ENCODE data around the gene BCAS1.
"Not testable (repeated sequence)": the region's sequence is repeated elsewhere in the genome, so short reads cannot be mapped to it uniquely, and the experiment has no call there.

BCAS1 gene

DNA sequence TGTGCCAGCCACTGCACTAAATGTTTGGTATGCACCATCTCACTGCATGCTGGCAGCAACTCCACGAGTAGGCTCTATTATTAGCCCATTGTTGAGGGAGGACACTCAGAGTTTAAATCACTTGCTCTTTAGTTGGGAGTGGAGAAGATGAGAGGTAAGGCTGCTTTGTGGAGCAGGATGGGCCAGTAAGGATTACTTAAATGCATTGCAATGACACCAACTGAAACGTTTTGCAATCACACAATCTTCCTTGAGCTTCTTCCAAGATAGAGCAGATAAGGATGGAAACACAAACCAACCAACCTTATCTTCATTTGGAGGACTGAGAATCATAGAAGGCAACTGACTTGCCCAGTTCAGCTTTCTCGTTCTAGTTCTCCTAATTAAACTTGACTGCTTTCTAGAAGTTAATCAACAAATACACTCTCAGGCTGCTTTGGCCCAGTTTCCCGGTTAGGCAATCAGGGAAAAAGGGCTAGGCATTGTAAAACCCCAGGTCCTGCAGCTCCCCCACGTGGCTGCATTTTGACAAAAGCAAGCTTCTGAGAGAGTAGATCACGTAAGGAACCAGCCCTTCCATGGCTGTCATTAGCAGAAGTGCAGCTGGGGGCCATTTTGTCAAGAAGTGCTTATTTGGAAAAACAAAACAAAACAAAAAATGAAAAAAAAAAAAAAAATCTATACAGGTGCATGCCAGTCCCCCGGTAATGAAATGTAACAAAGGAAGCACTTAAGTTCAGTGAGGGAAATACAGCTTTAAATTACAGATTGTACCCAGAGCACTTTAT lies 130.6 kb downstream of the BCAS1 start:
- peak; percentile 70 to 78 for DNase-seq

DNA sequence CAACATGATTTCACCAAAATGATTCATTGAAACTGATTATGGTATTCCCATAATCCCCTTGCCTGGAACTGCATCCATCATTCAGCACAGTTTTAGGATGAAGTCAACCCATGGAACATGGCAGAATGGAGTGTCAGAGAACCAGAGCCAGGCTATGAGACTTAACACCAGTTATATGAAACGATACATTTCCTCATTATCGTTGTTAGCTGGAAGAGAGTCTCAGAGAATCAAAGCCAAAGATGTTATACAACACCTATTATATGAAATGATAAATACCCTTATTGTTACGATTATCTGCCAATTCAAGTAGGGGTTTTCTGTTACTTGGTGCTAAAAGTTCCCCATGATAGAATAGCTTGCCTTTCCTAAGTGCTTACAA lies 131.2 kb downstream of the BCAS1 start:
- DNase-seq: no peak

DNA sequence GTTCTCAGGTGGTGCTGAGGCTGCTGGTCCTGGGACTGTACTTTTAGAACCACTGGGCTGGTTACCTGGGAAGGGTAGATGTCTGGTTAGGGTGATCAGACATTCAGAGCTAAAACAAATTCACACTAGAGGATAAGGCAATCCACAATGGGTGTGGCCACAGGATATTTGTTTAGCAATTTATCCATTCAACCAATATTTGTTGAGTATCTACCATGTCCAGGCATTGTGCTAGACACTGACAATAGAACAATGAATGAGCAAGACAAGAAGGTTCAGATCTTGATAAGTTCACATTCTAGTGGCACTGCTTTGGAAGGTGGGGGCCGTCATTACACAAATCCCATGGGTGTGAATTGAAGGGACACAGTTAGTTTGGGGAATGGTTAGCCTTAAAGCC lies 131.7 kb downstream of the BCAS1 start:
- DNase-seq: no peak

DNA sequence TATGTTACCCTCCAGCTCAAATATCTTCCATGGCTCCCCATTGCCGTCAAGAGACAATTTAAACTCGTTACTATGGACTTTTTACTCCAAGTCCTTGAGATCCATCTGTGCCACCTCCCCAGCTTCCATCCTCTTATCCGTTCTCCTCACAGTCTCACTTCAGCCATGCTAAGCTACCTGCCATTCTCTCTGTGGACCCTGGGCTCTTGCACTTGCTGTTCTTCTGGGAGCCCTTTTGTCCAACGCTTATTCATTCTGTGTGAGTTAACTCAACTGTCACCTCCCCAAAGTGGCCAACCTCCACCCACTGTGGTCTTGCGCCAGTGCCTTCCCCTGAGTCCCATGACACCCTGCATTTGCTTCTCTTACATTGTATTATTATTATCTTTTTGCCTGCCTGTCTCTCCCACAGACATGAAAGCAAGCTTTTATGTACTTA lies 132.4 kb downstream of the BCAS1 start:
- DNase-seq: no peak

DNA sequence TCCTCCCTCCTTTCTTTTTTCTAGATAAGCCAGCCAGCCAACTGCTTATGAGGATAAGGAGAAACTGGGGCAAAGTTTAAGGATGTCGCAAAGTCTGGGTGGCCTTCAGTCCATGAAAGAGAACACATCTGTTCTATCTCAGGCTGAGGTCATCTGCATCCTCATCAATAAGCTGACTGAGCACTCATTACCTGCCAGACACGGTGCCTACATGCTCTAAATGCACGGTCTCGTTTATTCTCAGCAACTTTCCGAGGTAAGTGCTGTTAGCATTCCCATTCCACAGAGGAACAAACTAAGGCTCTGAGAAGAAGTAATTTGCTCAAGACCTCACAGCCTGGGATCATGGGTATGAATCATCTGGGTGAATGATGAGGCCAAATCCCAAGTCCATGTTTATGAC lies 133.1 kb downstream of the BCAS1 start:
- no peak for DNase-seq

DNA sequence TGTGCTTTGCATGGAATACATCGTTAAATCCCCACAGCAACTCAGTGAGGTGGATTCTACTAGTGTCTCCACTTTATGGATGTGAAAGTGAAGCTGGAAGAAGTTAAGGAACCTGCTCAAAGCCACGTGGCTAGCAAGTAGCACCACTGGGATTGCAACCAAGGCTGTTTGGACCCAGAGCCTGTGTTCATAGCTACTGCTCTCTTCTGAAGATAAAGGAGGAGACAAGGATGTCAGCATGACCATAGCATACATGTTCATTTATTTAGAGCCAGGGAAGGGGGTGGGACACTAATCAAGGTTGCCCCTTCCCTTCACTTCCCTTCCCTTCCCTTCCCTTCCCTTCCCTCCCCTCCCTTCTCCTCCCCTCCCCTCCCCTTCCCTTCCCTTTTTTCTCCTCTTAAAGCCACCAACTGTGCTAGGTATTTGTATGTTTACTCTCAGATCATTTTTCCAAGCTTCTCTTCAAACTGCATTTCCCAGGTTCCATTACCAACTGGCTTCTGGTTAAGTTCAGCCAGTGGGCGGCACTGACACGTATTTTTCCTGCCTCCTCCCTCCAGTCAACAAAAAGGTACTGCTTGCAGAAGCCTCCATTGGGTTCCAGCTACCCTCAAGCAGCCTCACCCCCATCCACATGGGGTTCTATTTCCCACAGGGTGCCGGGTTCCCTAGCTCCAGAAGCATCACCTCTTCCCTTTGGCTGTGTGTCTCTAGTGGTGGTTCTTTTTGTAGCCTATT lies 134.9 kb downstream of the BCAS1 start:
- DNase-seq: no peak

DNA sequence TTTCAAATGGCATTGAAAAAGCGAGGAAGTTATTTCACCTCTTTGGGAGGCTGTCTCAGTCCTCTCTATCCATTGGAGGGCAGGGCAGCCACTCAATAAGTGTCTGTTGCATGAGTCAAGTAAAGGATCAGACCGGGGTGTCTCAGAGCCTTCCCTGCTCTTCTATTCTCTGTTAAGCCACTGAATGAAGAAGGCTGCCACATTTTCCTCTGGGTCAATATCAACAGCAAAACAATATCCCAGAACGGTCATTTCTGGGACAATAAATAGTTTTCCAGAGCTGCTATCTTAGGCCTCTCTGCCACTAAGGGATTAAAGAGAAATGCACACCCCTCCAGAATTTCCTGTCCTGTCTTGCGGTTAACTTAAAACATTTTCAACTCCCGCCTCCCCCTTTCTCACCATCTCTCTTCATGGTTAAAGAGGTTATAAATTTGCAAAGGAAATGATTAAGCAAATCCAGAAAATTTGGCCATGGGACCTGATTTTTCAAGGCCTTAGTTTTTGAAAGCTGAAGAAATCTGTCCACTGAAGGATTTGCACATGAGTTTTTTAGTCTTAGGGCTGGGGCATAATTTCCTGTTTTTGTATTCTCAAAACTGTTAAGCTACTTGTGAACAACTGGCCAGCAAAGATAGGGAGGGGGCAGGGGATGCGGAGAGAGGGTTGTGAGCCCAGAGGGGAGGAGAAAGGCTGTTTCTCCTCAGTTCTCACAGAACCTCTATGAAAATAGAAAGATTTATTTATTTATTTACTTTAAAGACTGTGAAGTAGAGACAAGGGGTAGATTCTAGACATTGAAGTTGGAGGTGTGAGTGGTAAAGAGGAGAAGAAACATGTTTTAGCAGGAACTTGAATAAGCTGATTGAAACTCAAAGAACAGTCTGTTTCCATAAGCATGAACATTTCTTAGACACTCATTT lies 135.7 kb downstream of the BCAS1 start:
- no peak for DNase-seq

DNA sequence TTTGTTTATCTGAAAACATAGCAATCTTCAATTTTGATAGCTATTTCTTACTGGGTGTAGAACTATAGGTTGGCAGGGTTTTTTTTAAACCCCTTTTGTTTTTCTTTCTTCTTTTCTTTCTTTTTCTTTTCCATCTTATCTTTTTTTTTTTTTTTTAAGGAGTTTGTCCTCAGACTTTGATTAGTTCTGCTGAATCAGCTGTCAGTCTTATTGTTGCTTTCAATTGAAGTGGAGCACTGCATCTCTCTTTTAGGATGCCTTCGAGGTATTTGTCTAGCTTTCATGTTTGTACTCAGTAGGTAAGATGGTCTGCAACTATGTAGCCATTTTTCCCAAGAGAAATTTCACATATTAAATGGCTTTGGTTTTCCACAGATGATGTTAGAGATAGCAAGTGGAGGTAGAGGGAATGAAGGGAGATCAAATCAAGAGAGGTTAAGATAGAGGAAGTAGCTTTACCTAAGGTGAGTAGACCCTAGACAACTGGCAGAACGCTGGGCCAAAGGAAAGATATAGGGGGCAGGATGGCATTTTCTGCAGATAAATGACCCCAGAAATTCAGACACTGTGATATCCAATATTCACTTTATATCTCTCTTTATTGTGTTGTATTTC lies 137.1 kb downstream of the BCAS1 start:
- DNase-seq: no peak

DNA sequence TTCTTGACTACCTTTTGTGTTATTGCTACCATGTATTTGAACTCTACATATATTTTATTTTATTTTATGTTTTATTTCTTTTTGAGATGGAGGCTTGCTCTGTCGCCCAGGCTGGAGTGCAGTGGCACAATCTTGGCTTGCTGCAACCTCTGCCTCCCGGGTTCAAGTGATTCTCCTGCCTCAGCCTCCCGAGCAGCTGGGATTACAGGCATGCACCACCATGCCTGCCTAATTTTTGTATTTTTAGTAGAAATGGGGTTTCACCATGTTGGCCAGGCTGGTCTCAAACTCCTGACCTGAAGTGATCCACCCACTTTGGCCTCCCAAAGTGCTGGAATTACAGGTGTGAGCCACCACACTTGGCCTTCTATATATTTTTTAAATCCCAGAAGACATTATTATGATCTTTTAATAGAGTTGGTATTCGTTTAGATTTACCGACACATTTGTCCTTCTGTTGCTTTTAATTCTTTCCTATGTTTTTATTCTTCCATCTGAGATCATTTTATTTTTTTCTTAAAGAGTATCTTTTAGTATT lies 137.7 kb downstream of the BCAS1 start:
- DNase-seq: not testable (repeated sequence)

DNA sequence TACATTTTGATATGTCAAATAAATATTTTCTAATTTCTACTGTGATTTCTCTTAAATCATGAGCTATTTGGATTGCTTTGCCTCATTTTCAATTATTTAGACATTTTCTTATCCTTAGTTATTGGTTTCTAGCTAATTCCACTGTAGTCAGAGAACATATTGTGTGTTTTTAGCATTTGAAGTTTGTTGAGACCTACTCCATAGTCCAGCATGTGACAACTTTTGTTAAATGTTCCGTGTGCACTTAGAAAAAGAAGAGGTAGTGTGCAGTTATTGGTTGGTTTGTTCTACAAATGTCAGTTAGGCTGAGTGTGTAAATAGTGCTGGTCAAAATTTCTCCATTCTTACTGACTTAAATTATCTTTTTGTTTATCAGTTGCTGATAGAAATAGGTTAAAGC lies 138.8 kb downstream of the BCAS1 start:
- DNase-seq: no peak

DNA sequence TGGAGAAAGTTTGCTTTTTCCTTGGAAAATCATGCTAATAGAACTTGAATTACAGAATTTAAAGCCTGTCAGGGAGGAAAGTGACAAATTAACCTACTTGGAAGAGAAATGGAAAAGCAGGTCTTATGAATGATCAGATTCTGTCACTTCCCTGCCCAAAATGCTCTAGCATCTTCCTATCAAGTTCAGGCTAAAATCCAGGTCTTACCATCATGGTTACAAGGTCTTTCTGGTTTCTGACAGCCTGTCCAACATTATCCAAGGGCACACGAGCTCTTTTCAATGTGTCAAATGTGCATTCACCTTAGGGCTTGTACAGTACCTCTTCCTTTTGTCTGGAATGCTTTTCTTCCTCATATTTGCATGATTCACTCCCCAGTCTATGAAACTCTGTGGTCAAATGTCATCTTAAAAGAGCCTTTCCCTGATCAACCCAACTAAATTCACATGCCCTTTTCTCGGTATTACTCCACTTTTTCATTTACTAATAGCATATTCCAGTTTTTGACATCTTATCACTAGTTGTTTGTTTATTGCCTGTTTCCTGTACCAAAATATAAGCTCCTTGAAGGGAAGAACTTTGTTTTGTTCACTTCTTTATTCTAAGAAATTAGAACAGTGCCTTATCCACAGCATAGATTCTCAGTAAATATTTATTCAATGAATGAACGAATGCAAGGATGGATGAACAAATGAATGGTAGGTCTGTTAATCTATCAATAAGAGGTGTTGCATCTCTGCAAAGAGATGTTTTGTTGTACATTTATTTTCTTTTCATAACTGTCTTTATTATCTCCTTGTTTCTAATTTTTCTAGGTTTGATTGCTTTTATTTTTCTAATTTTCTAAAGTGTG lies 139.5 kb downstream of the BCAS1 start:
- no peak for DNase-seq

DNA sequence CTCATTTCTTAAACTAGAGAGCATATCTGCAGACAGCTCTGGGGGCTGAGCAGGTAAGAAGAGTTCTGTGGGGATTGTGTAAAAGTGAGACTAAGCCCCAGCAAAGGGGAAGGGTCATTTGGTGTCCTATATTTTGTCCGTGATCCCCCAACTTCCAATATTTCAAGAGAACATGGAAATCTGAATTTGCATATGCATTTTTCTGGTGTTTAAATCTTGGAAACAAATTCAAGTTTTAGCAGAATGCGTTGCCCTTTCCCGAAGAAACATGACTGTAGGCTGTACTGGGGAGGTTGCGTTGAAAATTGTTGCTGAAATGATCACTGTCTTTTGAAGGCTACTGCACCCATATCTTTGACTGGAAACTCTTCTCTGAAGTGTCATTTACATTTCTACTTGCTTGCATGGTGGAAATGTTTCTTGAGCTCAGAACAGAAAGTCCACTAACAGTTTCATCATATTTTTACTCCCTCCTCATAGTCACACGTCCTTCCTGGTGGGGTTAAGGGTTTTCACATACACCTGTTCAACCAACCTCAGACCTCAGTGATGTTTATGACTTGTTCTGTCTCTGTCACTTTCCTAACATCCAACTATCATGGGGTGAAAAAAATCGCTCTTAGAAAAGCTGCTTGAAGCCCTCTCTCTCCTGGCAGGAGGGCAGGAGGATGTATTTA lies 140.3 kb downstream of the BCAS1 start:
- no peak for DNase-seq

DNA sequence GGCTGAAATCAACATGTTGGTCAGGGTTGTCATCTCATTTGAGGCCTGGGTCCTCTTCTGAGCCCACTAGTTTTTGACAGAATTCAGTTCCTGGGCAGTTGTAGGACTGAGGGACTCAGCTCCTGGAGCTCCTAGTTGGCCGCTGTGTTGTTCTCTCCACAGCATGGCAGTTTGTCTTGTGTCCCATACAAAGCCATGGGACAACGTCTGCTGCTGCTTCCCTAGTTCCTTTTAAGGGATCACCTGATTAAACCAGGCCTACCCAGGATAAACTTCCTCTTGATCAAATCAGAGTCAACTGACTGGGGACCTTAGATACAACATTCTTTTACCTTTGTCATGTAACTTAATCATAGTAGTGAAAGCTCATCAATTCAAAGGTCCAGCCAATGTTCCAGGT lies 141.0 kb downstream of the BCAS1 start:
- no peak for DNase-seq

DNA sequence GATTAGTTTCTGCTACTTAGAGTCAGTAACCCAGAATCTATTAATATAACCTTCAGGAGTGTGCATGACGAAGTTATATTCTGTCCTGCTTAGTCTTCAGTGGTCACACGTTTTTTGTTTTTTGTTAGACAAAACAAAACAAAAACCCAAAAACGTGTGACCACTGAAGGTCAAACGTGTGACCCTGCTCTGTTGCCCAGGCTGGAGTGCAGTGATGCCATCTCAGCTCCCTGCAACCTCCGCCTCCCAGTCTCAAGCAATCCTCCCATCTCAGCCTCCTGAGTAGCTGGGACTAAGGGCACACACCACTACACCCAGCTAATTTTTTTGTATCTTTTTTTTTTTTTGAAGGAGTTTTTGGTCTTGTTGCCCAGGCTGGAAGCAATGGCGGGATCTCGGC lies 142.4 kb downstream of the BCAS1 start:
- no peak for DNase-seq

DNA sequence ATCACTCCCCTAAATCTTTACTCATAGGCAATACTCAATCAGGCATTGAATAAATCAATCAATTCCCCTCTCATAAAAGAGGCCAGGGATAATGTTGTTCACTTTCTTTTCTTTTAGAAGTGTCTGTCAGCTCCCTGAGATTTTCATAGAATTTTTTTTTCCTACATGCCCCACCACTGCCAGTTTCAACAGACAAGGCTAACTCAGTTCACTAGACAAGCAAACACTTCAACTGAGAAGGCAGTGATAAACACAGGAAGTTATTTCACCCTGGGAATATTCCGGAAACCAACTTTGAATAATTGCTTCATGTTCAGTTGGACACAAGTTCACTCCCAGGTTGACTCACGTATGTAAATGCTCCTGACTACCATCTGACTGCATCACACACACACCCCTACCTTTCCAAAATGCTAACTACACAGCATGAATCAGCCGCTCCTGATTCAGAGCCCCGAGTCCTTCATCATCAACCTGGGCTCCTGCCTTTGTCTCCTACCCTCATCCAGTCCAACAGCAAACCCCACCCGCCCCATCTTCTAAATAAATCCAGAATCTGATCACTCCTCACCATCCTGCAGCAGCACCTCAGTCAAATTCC lies 143.9 kb downstream of the BCAS1 start:
- DNase-seq: no peak

DNA sequence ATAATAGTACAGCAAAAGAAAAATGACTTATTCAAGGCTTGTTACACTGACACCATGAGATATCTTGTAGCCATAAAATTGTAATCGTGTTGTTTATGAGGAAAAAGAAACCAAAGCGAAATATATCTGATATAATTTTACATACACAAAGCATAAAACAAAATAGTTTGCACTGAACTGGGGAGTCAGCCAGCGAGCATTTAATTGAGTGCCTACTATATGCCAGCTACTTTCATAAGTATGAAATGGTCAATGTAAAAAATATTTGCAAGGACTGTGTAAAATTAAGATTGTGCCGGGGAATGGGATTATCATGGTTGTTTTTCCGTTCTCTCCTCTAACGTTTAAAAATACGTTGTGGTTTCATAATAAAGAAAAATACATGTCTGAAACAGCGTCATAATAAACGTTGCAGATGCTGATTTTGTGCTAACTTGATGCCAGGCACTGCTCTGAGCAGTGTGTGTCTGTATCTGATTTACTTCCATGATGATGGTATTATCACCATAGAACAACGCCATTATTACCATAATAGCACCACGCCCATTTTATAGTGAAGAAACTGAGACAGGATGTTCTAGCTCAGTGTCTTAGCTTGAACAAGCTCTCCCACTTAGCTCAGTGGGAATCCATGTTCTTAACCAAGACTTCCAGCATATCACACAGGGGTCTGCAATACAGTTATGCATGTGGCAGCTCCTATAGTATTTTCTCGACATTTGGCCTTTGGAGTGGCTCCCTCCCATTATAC lies 144.6 kb downstream of the BCAS1 start:
- no peak for DNase-seq

DNA sequence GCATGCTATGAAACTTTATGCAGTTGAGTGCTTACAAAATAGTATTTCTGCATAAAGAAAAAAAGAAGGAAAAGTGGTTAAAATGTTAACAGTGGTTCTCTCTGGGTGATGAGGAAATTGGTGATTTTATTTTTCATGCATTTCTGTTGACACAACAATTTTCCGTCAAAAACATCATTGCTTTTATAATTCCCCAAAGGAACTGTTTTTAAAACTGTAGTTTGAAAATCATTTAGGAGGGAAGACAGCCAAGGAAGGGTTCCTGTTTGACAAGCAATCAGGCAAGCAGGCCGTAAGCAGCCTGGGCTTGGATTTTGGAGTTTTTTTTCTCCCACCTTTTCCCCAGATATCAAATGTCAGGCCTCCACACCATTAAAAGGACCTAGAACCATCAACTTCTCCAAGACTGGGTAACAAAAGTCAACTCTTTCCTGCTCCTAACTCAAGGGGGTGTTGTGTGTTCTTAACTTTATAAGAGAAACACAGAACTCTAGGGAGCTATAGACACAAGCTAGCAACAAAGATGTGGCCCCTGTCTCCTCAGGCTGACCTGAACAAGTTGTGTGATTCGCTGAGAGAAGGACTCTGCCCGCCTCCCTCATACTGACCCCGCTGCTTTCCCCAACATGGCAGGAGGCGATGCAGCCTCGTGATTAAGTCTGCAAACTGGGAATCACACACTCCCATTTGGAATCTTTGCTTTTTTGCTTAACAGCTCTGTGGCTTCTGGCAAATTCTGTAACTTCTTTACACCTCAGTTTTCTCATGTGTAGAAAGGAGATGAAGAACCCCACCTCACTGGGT lies 146.6 kb downstream of the BCAS1 start:
- DNase-seq: no peak

DNA sequence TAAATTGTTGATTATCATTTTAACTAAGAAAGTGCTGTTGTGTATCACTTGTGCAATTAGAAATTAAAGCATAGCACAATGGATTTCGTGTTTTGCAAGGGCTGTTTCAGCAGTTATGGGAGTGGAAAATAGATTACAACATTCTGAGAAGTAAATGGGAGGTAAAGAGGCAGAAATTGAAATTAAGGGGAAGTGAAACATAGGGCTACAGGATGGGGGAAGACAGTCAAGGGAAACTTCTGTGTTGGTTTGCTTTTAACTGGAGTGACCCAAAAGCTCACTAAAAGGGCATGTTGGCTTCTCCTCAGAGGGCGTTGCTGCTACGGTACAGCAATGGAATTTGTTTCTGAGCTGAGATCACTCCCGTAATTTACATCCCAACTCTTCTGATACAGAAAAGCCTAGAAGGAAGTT lies 147.5 kb downstream of the BCAS1 start:
- no peak for DNase-seq

DNA sequence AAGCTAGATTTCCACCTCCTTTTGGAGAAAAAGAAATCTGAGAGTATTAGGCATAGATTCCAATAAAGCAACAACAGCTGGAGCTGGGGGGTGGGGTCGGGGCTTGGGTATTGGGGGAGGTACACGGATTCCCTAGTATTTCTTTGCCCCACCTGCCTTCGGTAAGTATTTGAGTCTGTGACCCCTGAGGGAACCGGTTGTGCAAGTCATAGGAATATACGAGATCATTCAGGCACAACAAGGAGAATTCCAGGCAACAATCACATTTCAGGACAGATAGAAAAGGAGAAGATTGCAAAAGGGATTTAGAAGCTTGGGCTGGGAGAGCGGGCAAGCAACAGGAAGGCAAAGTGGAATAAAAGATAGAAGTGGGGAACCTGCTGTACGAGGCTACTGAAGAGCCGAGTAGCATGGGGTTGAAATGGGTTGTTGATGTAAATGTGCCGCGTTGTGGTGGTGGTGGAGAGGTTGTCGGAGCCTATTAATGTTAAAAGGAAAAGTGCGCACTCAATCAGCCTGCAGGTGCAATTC lies 148.9 kb downstream of the BCAS1 start:
- no peak for DNase-seq

Measured in NCI-H446 (cell line).